Fibroblast of peridontal ligament (primary cell): ENCODE results near the gene AMTN.
"Not testable (repeated sequence)": the region's sequence is repeated elsewhere in the genome, so short reads cannot be mapped to it uniquely, and the experiment has no call there.

ENCODE experiments used
- DNase-seq: peaks from one replicate; pipeline ENCODE4 v3.0.0-alpha.2; 2010; ENCODE audit errors: extremely low read depth

AMTN gene

GRCh38 chr4:70518269-70518668, at the start of gene AMTN:
AMTN (plus strand) TSS chr4:70518569; CDS start chr4:70518778, 209 bp downstream.
- DNase-seq: no peak

DNA sequence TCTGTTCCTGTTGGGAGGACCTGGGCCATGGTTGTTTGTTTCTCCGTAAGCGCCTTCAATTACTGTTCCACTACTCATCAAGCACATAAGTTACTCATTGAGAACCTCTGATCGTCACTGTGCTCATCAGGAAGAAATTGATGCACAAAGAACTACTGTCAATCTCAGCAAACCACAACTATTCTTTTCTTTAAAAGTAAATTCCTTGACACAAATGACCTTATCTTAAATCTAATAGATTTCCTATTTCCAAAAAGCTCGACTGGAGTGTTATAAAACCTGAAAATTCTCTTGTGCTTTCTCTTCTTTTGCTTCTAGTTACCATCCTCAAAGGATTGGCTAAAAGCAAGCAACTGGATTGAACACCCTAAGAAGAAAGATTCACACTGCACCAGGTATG, 46.5 kb upstream of the AMTN start, which contains the start of gene MUC7:
MUC7 (plus strand) TSS at position 301 of the 400 bp plus-strand sequence. CDS start 1,825 bp downstream, outside the sequence.
- DNase-seq: no peak

DNA sequence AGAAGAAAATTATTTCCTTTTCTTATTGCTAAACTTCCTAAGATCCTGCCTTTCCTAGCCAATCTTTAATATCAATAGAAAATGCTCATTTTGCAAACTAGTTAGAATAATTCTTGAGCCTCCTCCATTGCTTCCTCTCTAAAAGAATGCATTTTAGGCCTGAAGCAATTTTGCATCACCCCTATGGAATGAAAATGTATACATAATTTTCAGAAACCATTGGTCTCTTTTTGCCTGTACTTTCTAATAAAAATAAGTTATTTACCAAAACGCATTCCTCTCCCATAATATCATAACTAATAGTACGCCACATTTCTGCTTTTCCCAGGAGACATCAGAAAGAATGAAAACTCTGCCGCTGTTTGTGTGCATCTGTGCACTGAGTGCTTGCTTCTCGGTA, 44.7 kb upstream of the AMTN start:
- DNase-seq: no peak

GRCh38 chr4:70488748-70489147, 29.6 kb upstream of the AMTN start:
- DNase-seq: no peak

DNA sequence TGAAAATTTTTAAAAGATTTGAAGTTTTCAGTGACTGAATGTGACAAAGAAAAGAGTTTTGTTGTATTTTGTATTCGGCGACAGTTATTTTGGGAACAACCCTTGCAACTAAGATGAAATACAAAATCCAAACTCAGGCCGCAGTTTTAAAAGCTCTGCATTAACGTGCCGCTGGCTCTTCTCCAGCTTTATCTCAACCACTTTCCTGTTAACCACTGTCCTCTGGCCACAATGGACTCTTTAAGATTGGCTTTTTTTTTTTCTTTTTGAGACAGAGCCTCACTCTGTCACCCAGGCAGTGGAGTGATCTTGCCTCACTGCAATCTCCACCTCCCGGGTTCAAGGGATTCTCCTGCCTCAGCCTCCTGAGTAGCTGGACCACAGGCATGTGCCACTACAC, 22.1 kb upstream of the AMTN start:
- DNase-seq: no peak

- peak; percentile 23 for DNase-seq
Observed at GRCh38 chr4:70501838-70502237, 16.5 kb upstream of the AMTN start.

GRCh38 chr4:70504733-70505132, 13.6 kb upstream of the AMTN start:
- no peak for DNase-seq

GRCh38 chr4:70505151-70505748, 13.1 kb upstream of the AMTN start:
- peak; percentile 40 for DNase-seq

- DNase-seq: no peak
Observed at GRCh38 chr4:70508801-70509200, 9.6 kb upstream of the AMTN start.

- no peak for DNase-seq
Observed at GRCh38 chr4:70511365-70511764, 7.0 kb upstream of the AMTN start.

DNA sequence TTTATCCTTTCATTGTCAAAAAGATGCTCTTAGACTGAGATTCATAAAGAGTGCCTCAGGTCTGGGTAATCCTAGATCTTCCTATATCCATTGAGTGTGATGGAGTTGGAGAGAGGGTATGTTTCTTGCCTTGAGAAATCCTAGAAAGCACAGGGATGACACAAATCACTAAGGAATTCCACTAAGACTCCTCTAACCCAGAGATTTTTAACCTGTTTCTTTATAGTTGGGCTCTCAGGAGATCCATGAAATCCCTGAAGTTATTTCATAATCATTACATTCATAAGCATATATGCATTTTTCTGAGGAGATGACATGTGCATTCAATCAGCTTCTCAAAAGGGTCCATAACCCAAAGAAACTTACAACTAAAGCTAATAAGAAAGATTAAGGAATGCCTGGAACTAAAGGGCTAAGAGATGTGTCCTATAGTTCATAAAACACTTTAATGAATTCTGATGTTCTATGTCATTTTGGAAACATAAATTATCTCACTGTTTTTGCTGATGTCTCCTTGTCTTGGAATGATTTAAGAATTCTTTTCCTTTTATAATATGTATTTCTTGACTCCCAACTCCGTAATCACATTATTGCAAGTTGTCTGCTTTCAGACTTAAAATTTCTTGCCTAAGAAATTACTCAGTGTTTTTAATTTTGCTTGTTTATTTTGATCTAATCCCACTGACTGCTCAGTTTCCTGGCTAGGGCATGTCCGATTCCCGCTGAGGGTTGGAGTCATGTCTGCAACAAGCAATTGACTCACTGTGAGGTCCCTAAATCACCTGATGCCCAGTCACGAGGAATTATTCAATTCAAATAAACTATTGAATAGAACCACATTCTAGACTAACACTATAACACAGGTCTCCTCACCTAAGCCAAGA, 2.8 kb upstream of the AMTN start:
- DNase-seq: peak; percentile 54

DNA sequence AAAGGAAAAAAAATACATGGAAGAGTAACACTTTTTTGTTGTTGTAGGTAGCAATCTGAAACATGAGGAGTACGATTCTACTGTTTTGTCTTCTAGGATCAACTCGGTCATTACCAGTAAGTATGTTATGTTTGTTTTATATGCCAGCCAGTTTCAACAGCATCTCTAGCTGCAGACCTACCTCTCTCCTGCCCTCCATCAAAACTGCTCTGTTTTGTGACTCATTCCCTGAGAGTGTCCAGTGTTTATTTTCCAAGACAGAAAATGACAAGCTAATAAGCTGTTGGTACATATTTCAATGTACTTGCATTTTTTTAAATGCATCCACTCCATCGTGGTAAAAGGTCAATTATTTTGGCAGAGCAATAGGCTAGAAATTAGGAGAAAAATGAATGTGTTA, 347 bp downstream of the AMTN start:
- DNase-seq: no peak

DNA sequence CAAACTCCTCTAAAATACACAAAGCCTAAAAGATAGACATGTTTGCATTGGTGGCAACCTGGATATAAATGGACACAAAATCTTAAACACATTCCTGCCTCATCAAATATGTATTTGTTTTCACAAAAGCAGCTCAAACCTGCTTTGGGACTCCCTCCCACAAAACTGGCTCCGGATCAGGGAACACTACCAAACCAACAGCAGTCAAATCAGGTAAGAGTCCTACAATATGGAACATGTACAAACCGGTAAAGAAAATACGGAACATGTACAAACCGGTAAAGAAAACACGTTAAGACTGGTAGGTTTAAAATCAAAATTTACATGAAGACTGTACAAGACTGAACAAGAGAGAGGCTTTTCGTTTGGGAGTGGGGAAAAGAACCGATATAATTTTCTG, 4.3 kb downstream of the AMTN start:
- DNase-seq: no peak

- no peak for DNase-seq
Observed at GRCh38 chr4:70530997-70531396, 12.6 kb downstream of the AMTN start.

GRCh38 chr4:70531981-70532380, 13.6 kb downstream of the AMTN start:
- no peak for DNase-seq

DNA sequence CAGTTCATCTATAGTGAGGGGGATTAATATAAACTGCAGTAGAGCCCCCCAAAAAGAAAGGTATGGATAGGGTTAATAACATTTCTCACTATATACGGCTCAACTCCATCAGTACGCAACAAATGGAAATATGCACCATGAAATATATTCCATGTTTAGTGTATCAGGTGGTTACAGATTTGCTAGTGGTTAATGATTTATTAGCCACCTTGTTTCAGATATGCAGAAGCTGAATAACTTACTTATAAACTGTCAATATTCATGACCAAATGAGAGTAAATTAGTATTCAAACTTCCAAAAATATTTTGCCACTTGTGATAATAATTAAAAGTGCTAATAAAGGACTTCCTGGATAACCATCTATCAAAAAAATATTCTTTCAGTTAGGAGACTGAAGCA, 14.8 kb downstream of the AMTN start:
- DNase-seq: no peak

GRCh38 chr4:70533791-70534190, 15.4 kb downstream of the AMTN start:
- DNase-seq: no peak

DNA sequence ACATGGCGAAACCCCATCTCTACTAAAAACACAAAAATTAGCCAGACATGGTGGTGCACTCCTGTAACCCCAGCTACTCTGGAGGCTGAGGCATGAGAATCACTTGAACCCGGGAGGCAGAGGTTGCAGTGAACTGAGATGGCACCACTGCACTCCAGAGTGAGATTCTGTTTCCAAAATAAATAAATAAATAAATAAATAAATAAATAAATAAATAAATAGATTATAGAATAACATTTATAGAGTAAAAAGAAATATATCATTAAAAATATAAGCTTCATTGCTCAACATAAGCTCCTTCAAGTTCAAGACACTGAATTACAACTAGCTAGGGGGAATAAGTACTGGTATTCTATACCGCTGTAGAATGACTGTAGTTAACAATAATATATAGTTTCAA, 16.5 kb downstream of the AMTN start:
- DNase-seq: not testable (repeated sequence)

GRCh38 chr4:70538869-70539268, 20.5 kb downstream of the AMTN start:
- DNase-seq: no peak

GRCh38 chr4:70544279-70544868, 26.0 kb downstream of the AMTN start:
- DNase-seq: peak; percentile 14

- DNase-seq: peak; percentile 14
Observed at GRCh38 chr4:70556856-70557255, 38.5 kb downstream of the AMTN start.

GRCh38 chr4:70559211-70559830, 41.0 kb downstream of the AMTN start:
- peak; percentile 66 for DNase-seq
